Neural cell (in vitro differentiated cells): ENCODE data around the gene ADIPOR2. TPM values are rescaled to one million over a fixed set of nuclear protein-coding genes. Genes with fewer than 3 reads are reported as not detected.

Experiments
- H2AFZ ChIP-seq: fragments of 200-600, 300-800 bp; sonication (generic), shearing (Covaris generic); 2 replicates; pipeline ENCODE4 v1.6.0; 2014; ENCODE audit warnings: low read depth, mild to moderate bottlenecking, antibody characterized with exemption, low read length, moderate library complexity
- H3F3A ChIP-seq: fragments of 200-600 bp; shearing (Covaris generic); 2 replicates; pipeline ENCODE4 v1.6.1; 2016; ENCODE audit warnings: mild to moderate bottlenecking, moderate library complexity, mixed read lengths, antibody characterized with exemption, low read length; ENCODE audit not compliant: insufficient read depth, poor library complexity, severe bottlenecking
- H3K27ac ChIP-seq: fragments of 200-600, 300-800 bp; sonication (generic), shearing (Covaris generic); 2 replicates; pipeline ENCODE4 v1.5.1; 2014; ENCODE audit warnings: mild to moderate bottlenecking, low read length, moderate library complexity
- H3K27me3 ChIP-seq: fragments of 300-800, 200-600 bp; sonication (generic), shearing (Covaris generic); 2 replicates; pipeline ENCODE4 v1.6.0; 2014; ENCODE audit warnings: mild to moderate bottlenecking, low read depth, low read length, moderate library complexity; ENCODE audit not compliant: insufficient read depth
- H3K36me3 ChIP-seq: fragments of 300-800, 200-600 bp; sonication (generic), shearing (Covaris generic); 2 replicates; pipeline ENCODE4 v1.5.1; 2014; ENCODE audit warnings: mild to moderate bottlenecking, antibody characterized with exemption, low read length, moderate library complexity; ENCODE audit not compliant: insufficient read depth
- H3K4me2 ChIP-seq: fragments of 300-800, 200-600 bp; sonication (generic), shearing (Covaris generic); 2 replicates; pipeline ENCODE4 v1.6.0; 2014; ENCODE audit warnings: mild to moderate bottlenecking, low read length
- H3K4me3 ChIP-seq: fragments of 300-800, 200-600 bp; sonication (generic), shearing (Covaris generic); 2 replicates; pipeline ENCODE4 v1.5.1; 2014; ENCODE audit warnings: mild to moderate bottlenecking, low read length, moderate library complexity
- H3K79me2 ChIP-seq: fragments of 200-600 bp; shearing (Covaris generic); replicated peaks from 2 replicates; pipeline ENCODE4 v1.6.0; 2014; ENCODE audit warnings: mild to moderate bottlenecking, low read length, moderate library complexity; ENCODE audit not compliant: insufficient read depth
- H3K9ac ChIP-seq: fragments of 300-800, 200-600 bp; sonication (generic), shearing (Covaris generic); 2 replicates; pipeline ENCODE4 v1.6.1; 2016; ENCODE audit warnings: mild to moderate bottlenecking, low read length, mixed read lengths
- H3K9me2 ChIP-seq: fragments of 200-600 bp; shearing (Covaris generic); 2 replicates; pipeline ENCODE4 v1.6.1; 2016; ENCODE audit warnings: mild to moderate bottlenecking, low read length, mixed read lengths; ENCODE audit not compliant: insufficient read depth
- H3K9me3 ChIP-seq: fragments of 200-600, 300-800 bp; sonication (generic), shearing (Covaris generic); 2 replicates; pipeline ENCODE4 v1.6.1; 2016; ENCODE audit warnings: mild to moderate bottlenecking, mixed run types, low read length, moderate library complexity, mixed read lengths
- H4K20me1 ChIP-seq: fragments of 200-600 bp; shearing (Covaris generic); 2 replicates; pipeline ENCODE4 v1.6.1; 2016; ENCODE audit warnings: mild to moderate bottlenecking, mixed run types; ENCODE audit not compliant: insufficient read depth
- EP300 ChIP-seq: fragments of 450-650 bp; conservative IDR thresholded peaks from 2 replicates; pipeline ENCODE4 v1.6.1; 2014; ENCODE audit warnings: antibody characterized with exemption, mild to moderate bottlenecking, moderate library complexity; ENCODE audit not compliant: poor library complexity, severe bottlenecking
- EZH2 ChIP-seq: fragments of 200-600, 300-800 bp; shearing (Covaris generic), sonication (generic); IDR thresholded peaks from 2 replicates; pipeline ENCODE4 v1.6.1; 2014; ENCODE audit warnings: antibody characterized with exemption, low read length, borderline replicate concordance, mild to moderate bottlenecking; ENCODE audit not compliant: insufficient read depth, poor library complexity, severe bottlenecking
- MXI1 ChIP-seq: fragments of 450-650 bp; conservative IDR thresholded peaks from 2 replicates; pipeline ENCODE4 v1.6.1; 2014; ENCODE audit warnings: antibody characterized with exemption, mild to moderate bottlenecking; ENCODE audit not compliant: poor library complexity, severe bottlenecking
- POLR2AphosphoS5 ChIP-seq: IDR thresholded peaks from 2 replicates; pipeline ENCODE4 v1.6.1; 2012
- RAD21 ChIP-seq: fragments of 450-650 bp; conservative IDR thresholded peaks from 2 replicates; pipeline ENCODE4 v1.6.1; 2014; ENCODE audit warnings: antibody characterized with exemption, mild to moderate bottlenecking, moderate library complexity
- REST ChIP-seq: IDR thresholded peaks from 2 replicates; pipeline ENCODE4 v1.6.1; 2012; ENCODE audit warnings: borderline replicate concordance
- SMC3 ChIP-seq: fragments of 450-650 bp; conservative IDR thresholded peaks from 2 replicates; pipeline ENCODE4 v1.6.1; 2014; ENCODE audit warnings: antibody characterized with exemption, mild to moderate bottlenecking, moderate library complexity; ENCODE audit not compliant: poor library complexity
- TAF1 ChIP-seq: IDR thresholded peaks from 2 replicates; pipeline ENCODE4 v1.6.1; 2012; ENCODE audit warnings: low read depth
- polyA plus RNA-seq: library from polyadenylated mRNA; depleted of rRNA; stranded (reverse); fragments of >200 nt; gene quantifications from 2 replicates; pipeline ENCODE4 v1.2.3, GENCODE V29; 2014
- TF ChIP-seq, protein P1 (sequence below): fragments of 450-650 bp; IDR thresholded peaks from 2 replicates; pipeline ENCODE4 v1.5.1; 2014; ENCODE audit warnings: antibody characterized with exemption, mild to moderate bottlenecking, moderate library complexity; ENCODE audit not compliant: poor library complexity, severe bottlenecking

ADIPOR2 gene
- polyA plus RNA-seq, 1 donor from 2014 or later: 18.5 TPM

DNA sequence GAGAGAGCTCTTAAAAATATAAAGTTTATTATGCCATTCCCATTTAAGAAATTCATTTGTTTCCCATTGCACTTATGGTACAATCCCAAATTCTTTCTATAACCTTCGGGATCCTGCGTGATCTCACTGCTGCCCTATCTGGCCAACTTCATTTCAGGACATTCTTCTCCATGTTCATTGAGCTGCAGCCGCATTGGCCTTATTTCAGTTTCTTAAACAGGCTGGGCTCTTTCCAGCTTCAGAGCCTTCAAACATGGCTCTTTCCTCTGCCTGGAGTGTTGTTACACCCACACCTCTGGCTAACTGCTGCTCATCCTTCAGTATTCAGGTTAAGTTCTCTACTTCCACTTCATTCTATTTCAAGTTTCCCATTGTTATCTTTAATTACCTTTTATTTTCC lies 71.0 kb downstream of the ADIPOR2 start:
- Histone ChIP-seq H3K27me3 (no peaks in the 10 kb centered on the region), H3K4me2 (no peak overlapping the region), H3K9me3 (no peaks in the 10 kb centered on the region), H3K36me3 (no peaks in the 10 kb centered on the region), H3K9me2 (no peaks in the 10 kb centered on the region), H3K9ac (no peak overlapping the region), H2AFZ (no peak overlapping the region), H3F3A (no peaks in the 10 kb centered on the region), H3K79me2 (no peaks in the 10 kb centered on the region), H4K20me1 (no peaks in the 10 kb centered on the region), H3K27ac (no peak overlapping the region), H3K4me3 (no peak overlapping the region)
- TF ChIP-seq, protein P1, sequence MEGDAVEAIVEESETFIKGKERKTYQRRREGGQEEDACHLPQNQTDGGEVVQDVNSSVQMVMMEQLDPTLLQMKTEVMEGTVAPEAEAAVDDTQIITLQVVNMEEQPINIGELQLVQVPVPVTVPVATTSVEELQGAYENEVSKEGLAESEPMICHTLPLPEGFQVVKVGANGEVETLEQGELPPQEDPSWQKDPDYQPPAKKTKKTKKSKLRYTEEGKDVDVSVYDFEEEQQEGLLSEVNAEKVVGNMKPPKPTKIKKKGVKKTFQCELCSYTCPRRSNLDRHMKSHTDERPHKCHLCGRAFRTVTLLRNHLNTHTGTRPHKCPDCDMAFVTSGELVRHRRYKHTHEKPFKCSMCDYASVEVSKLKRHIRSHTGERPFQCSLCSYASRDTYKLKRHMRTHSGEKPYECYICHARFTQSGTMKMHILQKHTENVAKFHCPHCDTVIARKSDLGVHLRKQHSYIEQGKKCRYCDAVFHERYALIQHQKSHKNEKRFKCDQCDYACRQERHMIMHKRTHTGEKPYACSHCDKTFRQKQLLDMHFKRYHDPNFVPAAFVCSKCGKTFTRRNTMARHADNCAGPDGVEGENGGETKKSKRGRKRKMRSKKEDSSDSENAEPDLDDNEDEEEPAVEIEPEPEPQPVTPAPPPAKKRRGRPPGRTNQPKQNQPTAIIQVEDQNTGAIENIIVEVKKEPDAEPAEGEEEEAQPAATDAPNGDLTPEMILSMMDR: no peak
- TF ChIP-seq EP300 (no peak), MXI1 (no peak), TAF1 (no peak), REST (no peak), POLR2AphosphoS5 (no peak), EZH2 (no peak), RAD21 (no peak), SMC3 (no peak)

- Histone ChIP-seq H3K27ac (no peak overlapping the region), H3K9me2 (no peaks in the 10 kb centered on the region), H3K27me3 (no peaks in the 10 kb centered on the region), H3K9me3 (no peaks in the 10 kb centered on the region), H3K4me3 (no peak overlapping the region), H3F3A (no peaks in the 10 kb centered on the region), H3K79me2 (no peaks in the 10 kb centered on the region), H2AFZ (no peak overlapping the region), H3K4me2 (no peak overlapping the region), H3K36me3 (no peaks in the 10 kb centered on the region), H3K9ac (no peak overlapping the region), H4K20me1 (no peaks in the 10 kb centered on the region)
- TF ChIP-seq, protein P1: no peak
- TF ChIP-seq POLR2AphosphoS5 (no peak), TAF1 (no peak), EZH2 (no peak), MXI1 (no peak), EP300 (no peak), RAD21 (no peak), SMC3 (no peak), REST (no peak)
Measured at GRCh38 chr12:1763153-1763552, 72.3 kb downstream of the ADIPOR2 start.
